GM10248 (cell line): ENCODE data around the gene GALK1.

Experiments
- CTCF ChIA-PET: fragments of 300-600 bp; sonication (Branson Sonifier 250); formaldehyde crosslinking; extraction: SDS; loops from one replicate; lab custom pipeline; 2021; ENCODE audit warnings: antibody characterized with exemption; lab: Yijun Ruan, JAX
- POLR2A ChIA-PET: fragments of 350-650 bp; sonication (Branson Sonifier 250); formaldehyde crosslinking; extraction: SDS; loops from one replicate; lab custom pipeline; 2020; ENCODE audit warnings: antibody characterized with exemption; lab: Yijun Ruan, JAX
- DNase-seq: peaks from one replicate; pipeline ENCODE4 v3.0.0; 2012; ENCODE audit errors: extremely low spot score
- CTCF ChIP-seq: IDR thresholded peaks from 2 replicates; pipeline ENCODE4 v1.5.1; 2012; ENCODE audit warnings: mild to moderate bottlenecking, low read depth; ENCODE audit errors: extremely low read depth, missing control alignments, control extremely low read depth

The GALK1 gene

DNA sequence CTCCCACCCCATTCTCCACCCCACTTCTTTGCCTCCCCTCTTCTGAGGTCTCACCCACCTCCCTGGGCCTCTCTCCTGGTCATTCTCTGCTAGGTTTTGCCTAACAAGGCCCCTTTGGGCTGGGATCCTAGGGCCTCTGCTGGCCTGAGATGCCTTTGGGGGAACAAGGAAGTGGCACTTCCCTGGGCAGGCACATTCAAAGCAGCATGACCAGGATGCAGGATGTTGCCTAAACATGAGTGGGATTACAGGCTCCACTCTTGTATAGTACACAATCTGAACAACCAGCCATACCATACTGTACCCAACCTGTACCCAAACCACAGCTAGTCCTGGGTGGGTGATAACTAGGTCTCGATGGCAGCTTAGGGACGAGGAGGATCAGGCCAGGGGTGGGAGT is 9.0 kb downstream of the GALK1 start:
- TF ChIP-seq CTCF: no peak
- no peak for DNase-seq
- ChIA-PET CTCF (interaction anchor here (0.7 to 18.5 kb wide), 6 partner anchors 8 to 123 kb away, joined by 3 to 856 read pairs (median 6); partner anchors contain the start of genes GALK1 and SMIM5), POLR2A (no interaction called here)

GRCh38 chr17:75755205-75755901 is 9.6 kb downstream of the GALK1 start:
- POLR2A ChIA-PET: interaction anchor here (3.2 kb wide), 1 partner anchor 20 kb away, joined by 21 read pairs; no protein-coding TSS in a partner anchor
- TF ChIP-seq CTCF: no peak
- DNase-seq: no peak
- CTCF ChIA-PET: interaction anchor here (1.0 to 18.5 kb wide), 8 partner anchors 8 to 122 kb away, joined by 3 to 856 read pairs (median 14); partner anchors contain the start of genes GALK1 and SMIM5

- ChIA-PET CTCF (interaction anchor here (1.1 to 18.5 kb wide), 31 partner anchors 9 to 326 kb away, joined by 3 to 856 read pairs (median 9); partner anchors contain the start of genes GALK1, SMIM5, TRIM65 and UNC13D), POLR2A (interaction anchor here (3.2 kb wide), 1 partner anchor 20 kb away, joined by 21 read pairs; no protein-coding TSS in a partner anchor)
- DNase-seq: no peak
- no peak for TF ChIP-seq CTCF
Measured at GRCh38 chr17:75754378-75755204, 10.4 kb downstream of the GALK1 start.

GRCh38 chr17:75753514-75754377 is 11.2 kb downstream of the GALK1 start:
- POLR2A ChIA-PET: interaction anchor here (1.0 to 3.2 kb wide), 3 partner anchors 21 to 32 kb away, joined by 3 to 21 read pairs (median 10); no protein-coding TSS in a partner anchor
- peak; percentile 87 for TF ChIP-seq CTCF
- DNase-seq: peak; percentile 91
- CTCF ChIA-PET: interaction anchor here (0.7 to 18.5 kb wide), 74 partner anchors 9 to 475 kb away, joined by 3 to 856 read pairs (median 6); partner anchors contain the start of genes GALK1, MYO15B, RECQL5 and SAP30BP

DNA sequence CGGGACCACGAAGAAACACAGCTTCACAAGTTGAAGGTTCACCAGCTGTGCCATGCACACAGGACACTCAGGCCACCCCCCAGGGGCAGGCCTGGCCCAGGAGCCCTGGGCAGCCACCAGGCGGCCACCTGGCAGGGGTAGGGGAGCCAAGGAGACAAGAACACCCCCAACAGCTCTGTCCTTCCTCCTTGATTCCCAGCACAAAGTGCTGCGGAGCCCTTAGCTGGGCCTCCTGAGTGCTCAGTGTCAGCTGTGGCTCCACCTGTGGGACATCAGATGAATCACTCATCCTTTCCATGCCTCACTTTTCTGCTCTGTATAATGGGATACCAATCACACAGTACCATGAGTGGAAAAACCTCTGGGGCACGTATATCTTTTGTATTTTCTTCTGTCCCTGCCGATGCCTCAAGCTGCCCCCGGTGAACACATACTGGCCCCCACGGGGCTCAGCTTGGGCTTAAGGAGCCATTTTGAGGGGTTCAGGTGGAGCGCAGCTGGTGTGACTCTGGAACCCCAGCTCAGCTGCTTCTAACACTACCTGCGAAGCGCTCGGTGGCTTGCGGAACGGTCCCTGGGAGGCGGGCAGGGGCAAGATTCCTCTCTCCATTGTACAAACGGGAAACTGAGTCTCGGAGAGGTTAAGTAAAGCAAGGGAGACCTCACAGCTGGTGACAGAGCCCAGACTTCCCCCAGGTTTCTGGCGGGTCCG is 12.0 kb downstream of the GALK1 start:
- TF ChIP-seq CTCF: peak; percentile 50
- ChIA-PET CTCF (interaction anchor here (0.7 to 18.5 kb wide), 74 partner anchors 8 to 475 kb away, joined by 3 to 856 read pairs (median 6); partner anchors contain the start of genes GALK1, MYO15B, RECQL5 and SAP30BP), POLR2A (interaction anchor here (0.6 to 3.2 kb wide), 5 partner anchors 22 to 185 kb away, joined by 3 to 21 read pairs (median 3); no protein-coding TSS in a partner anchor)
- peak; percentile 65 for DNase-seq
